SK-N-MC (cell line): ENCODE results near the gene HYCC1.

ENCODE experiments used
- EZH2 ChIP-seq: fragments of 200-600 bp; sonication (generic); IDR thresholded peaks from one replicate; pipeline ENCODE4 v1.6.1; 2017; ENCODE audit warnings: antibody characterized with exemption
- FOXP2 ChIP-seq: optimal IDR thresholded peaks from 2 replicates; pipeline ENCODE3; 2011; ENCODE audit warnings: mild to moderate bottlenecking, moderate library complexity; ENCODE audit not compliant: insufficient read depth; ENCODE audit errors: extremely low read length, control extremely low read depth
- POLR2AphosphoS5 ChIP-seq: IDR thresholded peaks from 2 replicates; pipeline ENCODE4 v1.6.1; 2012; ENCODE audit warnings: mild to moderate bottlenecking, low read depth, low read length, borderline replicate concordance

- TF ChIP-seq EZH2 (no peak), POLR2AphosphoS5 (no peak), FOXP2 (no peak)
These were observed 751 bp upstream of the HYCC1 start for GRCh38 chr7:23014681-23015080.
